BLaER1 (cell line): ENCODE measurements around the gene FOXP1.
"Not testable (repeated sequence)": the region's sequence is repeated elsewhere in the genome, so short reads cannot be mapped to it uniquely, and the experiment has no call there.

Experiments
- H3K27ac ChIP-seq: shearing (Covaris generic); formaldehyde crosslinking; 2 replicates; pipeline ENCODE4 v1.8.1; 2022
- H3K27me3 ChIP-seq: shearing (Covaris generic); formaldehyde crosslinking; 2 replicates; pipeline ENCODE4 v1.8.1; 2022
- H3K36me3 ChIP-seq: shearing (Covaris generic); formaldehyde crosslinking; 2 replicates; pipeline ENCODE4 v1.8.1; 2022
- H3K4me1 ChIP-seq: shearing (Covaris generic); formaldehyde crosslinking; 2 replicates; pipeline ENCODE4 v1.8.1; 2022
- H3K4me2 ChIP-seq: shearing (Covaris generic); formaldehyde crosslinking; 2 replicates; pipeline ENCODE4 v1.8.1; 2022
- H3K4me3 ChIP-seq: shearing (Covaris generic); formaldehyde crosslinking; 2 replicates; pipeline ENCODE4 v1.8.1; 2022
- H3K9ac ChIP-seq: shearing (Covaris generic); formaldehyde crosslinking; 2 replicates; pipeline ENCODE4 v1.8.1; 2022
- H3K9me3 ChIP-seq: shearing (Covaris generic); formaldehyde crosslinking; 2 replicates; pipeline ENCODE4 v1.8.1; 2022
- H4K20me1 ChIP-seq: shearing (Covaris generic); formaldehyde crosslinking; 2 replicates; pipeline ENCODE4 v1.8.1; 2022
- Cebpa-rat ChIP-seq: shearing (Covaris generic); IDR thresholded peaks from 2 replicates; pipeline ENCODE4 v1.8.1; 2022

FOXP1 gene

GRCh38 chr3:71025010-71025409 is 558.5 kb downstream of the FOXP1 start:
- Histone ChIP-seq H3K27ac (no peak overlapping the region), H3K9ac (no peak overlapping the region), H3K4me1 (no peaks in the 10 kb centered on the region), H3K27me3 (no peaks in the 10 kb centered on the region), H3K4me2 (no peak overlapping the region), H3K4me3 (no peak overlapping the region), H4K20me1 (no peaks in the 10 kb centered on the region), H3K36me3 (peaks cover 37% of the 10 kb centered on the region), H3K9me3 (peaks cover 14% of the 10 kb centered on the region)
- TF ChIP-seq Cebpa-rat, result no peak

DNA sequence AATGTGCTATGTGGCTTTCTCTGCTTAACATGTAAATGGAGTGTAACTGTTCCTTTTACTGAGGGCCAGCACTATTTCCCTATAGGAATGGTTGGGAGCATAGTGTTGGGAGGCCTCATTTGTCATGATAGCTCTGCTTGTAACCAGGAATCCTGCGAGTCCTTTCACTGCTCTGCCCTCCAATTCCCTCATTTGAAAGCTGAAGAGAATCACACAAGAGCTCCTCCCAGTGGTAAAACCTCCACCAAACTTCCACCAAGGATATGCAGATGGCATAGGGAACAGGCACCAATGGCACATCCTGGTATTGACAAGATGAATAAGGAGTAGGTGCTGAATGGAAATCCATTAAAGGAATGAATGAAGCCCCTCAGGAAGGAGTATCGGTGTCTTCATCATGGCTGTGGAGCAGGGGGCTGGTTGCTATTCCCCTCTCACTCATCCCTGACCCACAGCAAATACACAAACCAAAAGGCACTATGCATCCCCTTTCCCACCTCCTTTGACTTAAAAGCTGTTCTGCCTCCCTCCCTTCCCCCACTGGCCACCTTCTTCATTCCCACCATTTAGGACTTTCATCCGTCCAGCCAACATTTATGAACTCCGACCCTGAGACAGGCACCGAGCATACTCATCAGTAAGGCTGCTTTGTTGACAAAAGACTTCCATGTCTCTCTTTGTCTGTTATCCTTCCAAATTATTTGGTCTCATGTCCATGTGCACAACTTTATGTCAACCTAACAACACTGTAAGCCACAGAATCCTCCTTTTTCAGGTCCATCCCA is 560.8 kb downstream of the FOXP1 start:
- H3K4me2 ChIP-seq, result no peak overlapping the region
- H4K20me1 ChIP-seq, result no peaks in the 10 kb centered on the region
- H3K9me3 ChIP-seq, result no peaks in the 10 kb centered on the region
- no peaks in the 10 kb centered on the region for H3K4me1 ChIP-seq
- peaks cover 18% of the 10 kb centered on the region; the same call in 1 of the 2 replicates for H3K36me3 ChIP-seq
- H3K27ac ChIP-seq, result no peak overlapping the region
- H3K4me3 ChIP-seq, result no peak overlapping the region
- TF ChIP-seq Cebpa-rat, result no peak
- no peak overlapping the region for H3K9ac ChIP-seq
- no peaks in the 10 kb centered on the region for H3K27me3 ChIP-seq

GRCh38 chr3:71018799-71019198 is 564.7 kb downstream of the FOXP1 start:
- H3K4me1 ChIP-seq, result no peaks in the 10 kb centered on the region
- no peak overlapping the region for H3K4me2 ChIP-seq
- H3K36me3 ChIP-seq, result peaks cover 27% of the 10 kb centered on the region
- no peaks in the 10 kb centered on the region for H3K27me3 ChIP-seq
- H3K9ac ChIP-seq, result no peak overlapping the region
- H4K20me1 ChIP-seq, result no peaks in the 10 kb centered on the region
- no peak overlapping the region for H3K27ac ChIP-seq
- no peak for TF ChIP-seq Cebpa-rat
- H3K4me3 ChIP-seq, result no peak overlapping the region
- peaks cover 6% of the 10 kb centered on the region for H3K9me3 ChIP-seq

DNA sequence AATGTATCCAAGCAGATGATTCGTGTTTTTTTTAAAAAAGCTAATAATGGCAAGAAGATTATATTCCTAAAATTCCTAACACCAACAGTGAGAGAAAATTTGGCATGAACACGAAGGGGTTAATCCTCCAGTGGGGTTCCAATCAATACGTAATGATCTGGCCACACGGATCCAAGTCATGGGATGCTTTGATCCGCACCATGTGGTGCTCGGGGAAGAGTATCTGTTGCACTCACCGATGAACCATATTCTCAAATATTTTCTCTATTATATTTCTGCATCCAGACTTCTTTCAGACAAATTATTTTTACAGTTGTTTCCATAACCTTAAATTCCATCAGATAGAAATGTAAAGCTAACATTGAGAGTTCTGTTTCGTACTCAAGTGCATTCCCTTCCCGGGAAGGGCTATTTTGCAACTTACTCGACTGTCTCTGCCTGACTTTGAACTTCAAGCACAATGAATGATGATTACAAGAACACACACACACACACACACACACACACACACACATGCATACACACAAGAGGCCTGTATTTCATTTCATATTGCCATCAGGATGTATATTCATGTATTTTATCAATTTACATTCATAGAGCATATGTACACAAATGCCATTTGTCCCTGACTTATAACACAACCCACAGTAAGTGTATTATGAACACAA is 567.2 kb downstream of the FOXP1 start:
- peaks cover 6% of the 10 kb centered on the region for H3K9me3 ChIP-seq
- H3K4me2 ChIP-seq, result no peak overlapping the region
- H3K27me3 ChIP-seq, result no peaks in the 10 kb centered on the region
- H4K20me1 ChIP-seq, result no peaks in the 10 kb centered on the region; the same call in 1 of the 2 replicates
- peaks cover 14% of the 10 kb centered on the region for H3K36me3 ChIP-seq
- peaks cover 7% of the 10 kb centered on the region for H3K4me1 ChIP-seq
- TF ChIP-seq Cebpa-rat, result no peak
- no peak overlapping the region for H3K27ac ChIP-seq
- H3K4me3 ChIP-seq, result no peak overlapping the region
- no peak overlapping the region for H3K9ac ChIP-seq

DNA sequence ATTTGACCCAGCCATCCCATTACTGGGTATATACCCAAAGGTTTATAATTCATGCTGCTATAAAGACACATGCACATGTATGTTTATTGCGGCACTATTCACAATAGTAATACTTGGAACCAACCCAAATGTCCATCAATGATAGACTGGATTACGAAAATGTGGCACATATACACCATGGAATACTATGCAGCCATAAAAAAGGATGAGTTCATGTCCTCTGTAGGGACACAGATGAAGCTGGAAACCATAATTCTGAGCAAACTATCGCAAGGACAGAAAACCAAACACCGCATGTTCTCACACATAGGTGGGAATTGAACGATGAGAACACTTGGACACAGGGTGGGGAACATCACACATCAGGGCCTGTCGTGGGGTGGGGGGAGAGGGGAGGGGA is 568.9 kb downstream of the FOXP1 start:
- H4K20me1 ChIP-seq, H3K27ac ChIP-seq, H3K4me2 ChIP-seq, H3K9ac ChIP-seq, H3K4me3 ChIP-seq, H3K27me3 ChIP-seq, H3K9me3 ChIP-seq: not testable (repeated sequence)
- peaks cover 14% of the 10 kb centered on the region for H3K36me3 ChIP-seq
- peaks cover 14% of the 10 kb centered on the region for H3K4me1 ChIP-seq

DNA sequence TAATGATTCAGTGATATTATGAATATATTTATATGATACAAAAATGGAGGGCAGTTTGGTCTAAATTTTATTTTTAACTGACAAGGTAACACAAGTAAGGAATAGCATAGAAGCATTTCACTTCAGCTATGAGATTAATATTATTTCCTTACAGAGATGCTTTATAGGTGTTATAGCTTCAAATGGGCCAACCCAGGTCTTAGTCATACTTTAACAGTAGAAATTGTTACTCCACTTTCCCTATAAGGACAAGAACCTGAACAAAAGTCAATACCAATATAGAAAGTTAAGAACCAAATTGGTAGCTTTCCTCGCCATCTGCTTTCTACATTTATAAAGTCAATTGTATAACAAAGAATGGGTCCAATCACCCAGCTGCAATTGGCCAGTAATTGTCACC is 570.6 kb downstream of the FOXP1 start:
- TF ChIP-seq Cebpa-rat, result no peak
- Histone ChIP-seq H4K20me1 (no peaks in the 10 kb centered on the region; the same call in 1 of the 2 replicates), H3K9me3 (peaks cover 6% of the 10 kb centered on the region), H3K27ac (no peak overlapping the region), H3K4me2 (no peak overlapping the region), H3K36me3 (peaks cover 14% of the 10 kb centered on the region), H3K27me3 (no peaks in the 10 kb centered on the region), H3K4me3 (no peak overlapping the region), H3K4me1 (peaks cover 19% of the 10 kb centered on the region), H3K9ac (no peak overlapping the region)

DNA sequence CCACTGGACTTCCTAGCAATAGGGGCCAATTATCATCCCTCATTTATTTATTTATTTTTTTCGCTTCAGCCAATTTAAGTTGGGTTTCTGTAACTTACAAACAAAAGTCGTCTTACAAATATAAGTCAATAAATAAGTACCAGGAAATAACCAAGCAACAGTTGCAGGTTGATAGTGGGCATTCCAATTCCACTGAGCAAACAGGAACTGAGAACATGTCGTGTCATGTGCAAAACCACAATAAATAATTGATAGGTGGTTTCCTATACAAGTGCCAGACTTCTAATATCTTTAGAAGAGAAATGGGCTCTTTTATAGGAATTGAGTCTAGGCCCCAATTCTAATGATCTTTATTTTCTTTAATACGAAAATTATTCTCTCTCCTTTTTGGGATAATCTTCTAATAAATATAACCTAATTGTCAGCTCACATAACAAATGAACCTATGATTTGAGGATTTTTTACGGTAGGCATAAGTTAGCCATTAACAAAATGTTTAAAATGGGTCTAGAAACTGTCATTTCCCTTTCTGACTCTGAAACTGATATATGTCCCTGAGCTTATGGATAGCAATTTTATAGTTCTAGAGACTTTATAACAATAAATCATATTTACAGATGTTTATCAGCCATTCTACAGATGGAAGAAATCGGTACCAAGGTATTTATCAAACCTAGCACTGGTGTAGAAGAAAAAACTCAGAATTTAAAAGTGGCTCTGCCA is 571.8 kb downstream of the FOXP1 start:
- H3K4me2 ChIP-seq, result peak overlapping the region; percentile 49
- H3K4me1 ChIP-seq, result peaks cover 19% of the 10 kb centered on the region
- no peak for TF ChIP-seq Cebpa-rat
- no peaks in the 10 kb centered on the region; the same call in 1 of the 2 replicates for H4K20me1 ChIP-seq
- H3K9ac ChIP-seq, result no peak overlapping the region
- peaks cover 14% of the 10 kb centered on the region for H3K36me3 ChIP-seq
- no peak overlapping the region for H3K4me3 ChIP-seq
- no peak overlapping the region for H3K27ac ChIP-seq
- peaks cover 6% of the 10 kb centered on the region for H3K9me3 ChIP-seq
- H3K27me3 ChIP-seq, result no peaks in the 10 kb centered on the region

DNA sequence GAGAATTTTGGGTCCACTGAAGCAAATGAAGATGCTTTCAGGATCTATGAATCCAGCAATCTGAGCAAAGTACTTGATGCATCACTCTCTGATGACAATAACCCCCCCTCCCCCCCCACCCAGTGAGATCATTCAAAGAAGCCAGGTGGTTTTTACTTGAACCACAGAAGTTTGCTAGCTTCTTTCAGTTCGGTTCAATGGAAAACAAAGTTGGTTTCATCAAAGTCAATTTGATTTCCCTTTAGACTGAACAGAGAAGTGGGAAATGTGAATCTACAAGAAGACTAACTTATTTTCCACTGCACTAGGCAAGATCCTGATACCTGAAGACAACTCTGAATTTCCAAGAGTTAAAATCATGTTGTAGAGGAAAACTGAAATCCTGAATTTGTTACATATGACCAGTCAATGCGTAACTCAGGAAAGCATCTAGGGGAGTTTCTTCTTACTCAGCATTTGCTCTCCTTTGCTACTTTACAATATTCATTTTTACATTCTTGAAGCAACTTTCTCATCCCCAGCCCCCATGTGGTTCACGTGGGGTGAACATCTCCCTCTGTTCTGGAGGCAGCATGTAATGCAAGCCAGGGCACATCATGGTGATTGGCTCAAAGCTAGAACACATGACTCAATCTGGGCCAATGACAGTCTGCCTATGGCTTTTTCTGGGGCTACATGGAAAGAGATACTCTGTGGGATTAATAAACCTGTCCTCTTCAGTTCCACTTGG is 572.6 kb downstream of the FOXP1 start:
- Histone ChIP-seq H3K27me3 (no peaks in the 10 kb centered on the region), H3K9me3 (peaks cover 6% of the 10 kb centered on the region), H3K36me3 (peaks cover 14% of the 10 kb centered on the region), H4K20me1 (no peaks in the 10 kb centered on the region; the same call in 1 of the 2 replicates), H3K4me1 (peaks cover 19% of the 10 kb centered on the region), H3K4me2 (peak overlapping the region; percentile 49), H3K27ac (no peak overlapping the region), H3K4me3 (no peak overlapping the region), H3K9ac (no peak overlapping the region)
- no peak for TF ChIP-seq Cebpa-rat

GRCh38 chr3:71008350-71008935 is 575.1 kb downstream of the FOXP1 start:
- H3K36me3 ChIP-seq, result no peaks in the 10 kb centered on the region
- H3K9me3 ChIP-seq, result no peaks in the 10 kb centered on the region
- no peak overlapping the region for H3K4me2 ChIP-seq
- peaks cover 19% of the 10 kb centered on the region for H3K4me1 ChIP-seq
- H4K20me1 ChIP-seq, result no peaks in the 10 kb centered on the region; the same call in 1 of the 2 replicates
- no peak overlapping the region for H3K27ac ChIP-seq
- no peak overlapping the region for H3K4me3 ChIP-seq
- no peak overlapping the region for H3K9ac ChIP-seq
- H3K27me3 ChIP-seq, result no peaks in the 10 kb centered on the region
- no peak for TF ChIP-seq Cebpa-rat
